GM18951 (cell line): Measurements from ENCODE around the gene CCT4.
"Not testable (repeated sequence)": the region's sequence is repeated elsewhere in the genome, so short reads cannot be mapped to it uniquely, and the experiment has no call there.

ENCODE experiments used
- POLR2A ChIP-seq: IDR thresholded peaks from 4 replicates; pipeline ENCODE4 v1.6.1; 2011; ENCODE audit warnings: mild to moderate bottlenecking; ENCODE audit not compliant: insufficient read length, insufficient read depth; ENCODE audit errors: extremely low read depth
- in situ Hi-C: fragments of 300-500 bp; cut with MboI; formaldehyde crosslinking; loops from one replicate; pipeline ENCODE4 v1.12.0; 2022; ENCODE audit warnings: low sequenced_read_pairs, mixed read lengths, inconsistent platforms; ENCODE audit not compliant: unreplicated experiment

The CCT4 gene

DNA sequence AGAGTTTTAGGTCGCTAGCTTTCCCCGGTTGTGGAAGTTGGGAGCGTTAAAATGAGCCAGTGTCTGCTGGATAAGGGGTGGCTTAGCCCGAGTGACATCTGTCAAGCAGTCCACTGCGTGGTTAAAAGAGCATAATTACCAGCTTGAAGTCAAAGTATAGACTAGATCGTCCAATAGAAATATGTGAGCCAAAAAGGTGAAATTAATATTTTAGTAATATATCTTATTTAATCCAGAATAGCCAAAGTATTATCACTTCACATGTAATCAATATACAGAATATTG, 17.7 kb upstream of the CCT4 start:
- TF ChIP-seq POLR2A = no peak
- in situ Hi-C loops = loop anchor here (25.0 kb wide), 1 partner anchor 856 kb away; no protein-coding TSS in a partner anchor

DNA sequence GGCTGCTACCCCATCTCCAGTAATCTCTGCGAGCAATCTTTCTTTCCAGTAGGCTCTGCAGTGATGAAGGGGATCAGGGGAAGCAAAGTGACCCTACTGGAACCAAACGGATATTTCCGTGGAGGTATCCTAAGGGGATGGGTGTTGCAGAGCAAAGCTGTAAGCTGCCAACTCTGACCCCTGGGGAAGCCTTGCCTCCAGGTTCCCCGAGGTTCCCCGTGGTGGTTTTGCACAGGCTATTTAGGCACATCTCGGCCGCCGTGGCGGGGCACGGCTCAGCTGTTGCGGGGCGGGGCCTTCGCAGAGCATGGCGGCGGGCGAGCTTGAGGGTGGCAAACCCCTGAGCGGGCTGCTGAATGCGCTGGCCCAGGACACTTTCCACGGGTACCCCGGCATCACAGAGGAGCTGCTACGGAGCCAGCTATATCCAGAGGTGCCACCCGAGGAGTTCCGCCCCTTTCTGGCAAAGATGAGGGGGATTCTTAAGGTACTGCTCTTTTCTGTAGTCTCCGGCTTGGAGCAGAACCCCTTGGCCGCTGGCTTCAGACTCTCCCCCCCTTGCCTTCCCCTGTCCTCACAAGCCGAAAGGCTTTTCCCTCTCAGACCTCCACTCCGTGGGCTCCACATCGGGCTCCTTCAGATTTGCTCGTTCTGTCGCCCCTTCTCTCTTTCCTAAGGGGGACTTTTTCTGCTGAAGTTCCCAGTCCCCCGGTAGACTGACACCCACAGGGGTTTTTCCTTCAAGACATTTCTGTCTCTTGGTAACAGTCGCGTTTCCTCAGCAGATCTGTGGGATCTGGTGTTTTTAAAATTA, 17.1 kb upstream of the CCT4 start, which contains the start of gene COMMD1:
TSS of gene COMMD1 (plus strand) at position 303 of the 814 bp plus-strand sequence. CDS start at position 308, 5 bp downstream.
- in situ Hi-C loops = loop anchor here (25.0 kb wide), 1 partner anchor 857 kb away; no protein-coding TSS in a partner anchor
- peak; percentile 93 for TF ChIP-seq POLR2A

- in situ Hi-C loops = loop anchor here (25.0 kb wide), 1 partner anchor 862 kb away; no protein-coding TSS in a partner anchor
- no peak for TF ChIP-seq POLR2A
Measured at GRCh38 chr2:61900281-61900680, 11.8 kb upstream of the CCT4 start.

DNA sequence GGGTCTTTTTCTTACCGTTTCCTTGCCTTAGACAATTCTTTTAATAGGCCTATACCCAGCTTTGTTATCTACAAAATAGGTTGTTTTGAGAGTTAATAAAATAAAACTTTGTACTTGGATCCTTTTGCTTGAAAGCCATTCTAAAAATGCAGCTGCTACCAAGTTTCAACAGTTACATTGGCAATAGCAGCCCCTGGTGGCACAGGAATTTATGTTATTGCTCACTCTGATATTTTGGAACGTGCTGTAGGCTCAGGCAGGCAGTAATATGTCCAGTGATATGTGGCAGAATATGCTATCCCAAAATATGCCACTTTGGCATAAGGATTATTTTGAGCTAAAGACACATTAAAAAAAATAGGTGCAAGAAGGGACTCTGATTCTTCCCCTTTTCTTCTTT, 10.4 kb upstream of the CCT4 start:
- no peak for TF ChIP-seq POLR2A
- in situ Hi-C loops = no loop called here

DNA sequence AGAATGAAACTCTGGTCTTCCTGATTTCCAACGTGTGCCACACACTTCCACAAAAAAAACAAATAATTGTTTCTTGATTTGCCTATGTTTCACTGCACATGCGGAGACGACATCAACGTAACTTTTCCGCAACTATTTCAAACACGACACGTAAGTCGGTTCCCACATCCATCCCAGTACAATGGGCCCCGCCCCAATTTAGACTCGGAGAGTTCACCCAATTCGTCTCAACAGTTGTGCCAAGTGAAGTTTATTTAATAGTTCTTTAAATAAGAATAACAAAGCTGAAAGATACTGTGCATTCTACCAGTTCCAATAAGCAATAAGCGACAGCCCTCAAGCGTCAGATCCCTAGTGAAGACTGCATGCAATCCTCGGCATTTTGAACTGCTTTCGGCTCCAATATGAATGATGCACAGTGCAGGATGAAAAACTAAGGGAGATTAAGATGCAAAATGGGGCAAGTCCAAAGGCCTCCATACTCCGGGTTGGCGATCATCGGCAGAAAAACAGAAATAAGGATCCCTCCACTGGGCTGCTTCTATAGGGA, 664 bp downstream of the CCT4 start:
- in situ Hi-C loops = no loop called here
- TF ChIP-seq POLR2A = no peak

DNA sequence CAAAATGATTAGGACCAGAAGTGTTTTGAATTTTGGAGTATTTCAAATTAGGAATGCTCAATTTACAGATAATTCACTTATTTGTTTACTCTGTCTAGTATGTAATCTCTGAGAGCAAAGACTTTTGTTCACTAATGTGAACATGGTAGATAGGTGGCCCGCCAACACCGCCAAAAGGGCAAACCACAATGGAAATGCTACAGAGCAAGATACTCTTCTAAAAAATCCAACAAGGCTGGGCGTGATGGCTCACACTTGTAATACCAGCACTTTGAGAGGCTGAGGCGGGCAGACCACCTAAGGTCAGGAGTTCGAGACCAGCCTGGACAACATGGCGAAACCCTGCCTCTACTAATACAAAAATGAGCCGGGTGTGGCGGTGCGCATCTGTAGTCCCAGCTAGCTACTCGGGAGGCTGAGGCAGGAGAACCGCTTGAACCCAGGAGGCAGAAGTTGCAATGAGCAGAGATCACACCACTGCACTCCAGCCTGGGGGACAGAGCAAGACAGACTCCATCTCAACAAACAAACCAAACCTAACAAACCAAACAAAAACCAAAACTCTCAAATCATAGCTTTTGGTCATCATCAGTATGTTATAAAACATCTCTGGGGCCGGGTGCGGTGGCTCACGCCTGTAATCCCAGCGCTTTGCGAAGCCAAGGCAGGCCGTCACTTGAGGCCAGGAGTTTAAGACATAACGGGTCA, 2.4 kb downstream of the CCT4 start:
- no peak for TF ChIP-seq POLR2A
- in situ Hi-C loops = no loop called here

- no peak for TF ChIP-seq POLR2A
- in situ Hi-C loops = no loop called here
Measured at GRCh38 chr2:61882850-61883249, 5.6 kb downstream of the CCT4 start.

DNA sequence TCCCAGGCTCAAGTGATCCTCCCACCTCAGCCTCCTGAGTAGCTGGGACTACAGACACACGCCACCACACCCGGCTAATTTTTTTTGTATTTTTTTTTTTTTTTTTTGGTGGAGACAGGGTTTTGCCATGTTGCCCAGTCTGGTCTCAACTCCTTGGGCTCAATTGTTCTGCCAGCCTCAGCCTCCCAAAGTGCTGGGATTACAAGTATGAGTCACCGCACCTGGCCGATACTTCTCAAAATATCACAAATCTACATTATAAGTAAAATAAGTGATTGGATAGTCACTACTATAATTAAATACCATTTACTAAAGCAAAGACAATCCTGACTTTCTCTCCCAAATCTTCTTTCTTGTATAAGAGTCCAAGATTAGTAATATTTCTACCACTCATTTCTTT, 9.1 kb downstream of the CCT4 start:
- in situ Hi-C loops = not testable (repeated sequence)

DNA sequence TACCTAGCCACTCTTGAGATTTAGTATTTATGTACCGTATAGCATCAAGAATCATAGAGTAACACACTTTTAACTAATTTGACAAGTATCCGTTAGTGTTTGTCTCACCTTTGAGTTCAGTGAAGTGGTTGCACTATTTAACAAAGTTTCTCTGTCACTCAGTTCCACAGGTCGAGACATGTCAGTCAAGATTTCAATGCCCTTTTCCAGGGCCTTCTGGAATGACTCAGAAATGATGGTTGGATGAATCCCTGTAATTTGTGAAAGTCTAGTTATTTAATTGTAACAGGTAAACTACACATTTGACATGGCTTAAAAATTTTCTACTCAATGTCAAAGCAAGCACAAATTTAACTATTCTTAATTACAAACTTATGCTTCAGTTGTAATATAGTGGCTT, 9.7 kb downstream of the CCT4 start:
- TF ChIP-seq POLR2A = no peak
- in situ Hi-C loops = no loop called here

DNA sequence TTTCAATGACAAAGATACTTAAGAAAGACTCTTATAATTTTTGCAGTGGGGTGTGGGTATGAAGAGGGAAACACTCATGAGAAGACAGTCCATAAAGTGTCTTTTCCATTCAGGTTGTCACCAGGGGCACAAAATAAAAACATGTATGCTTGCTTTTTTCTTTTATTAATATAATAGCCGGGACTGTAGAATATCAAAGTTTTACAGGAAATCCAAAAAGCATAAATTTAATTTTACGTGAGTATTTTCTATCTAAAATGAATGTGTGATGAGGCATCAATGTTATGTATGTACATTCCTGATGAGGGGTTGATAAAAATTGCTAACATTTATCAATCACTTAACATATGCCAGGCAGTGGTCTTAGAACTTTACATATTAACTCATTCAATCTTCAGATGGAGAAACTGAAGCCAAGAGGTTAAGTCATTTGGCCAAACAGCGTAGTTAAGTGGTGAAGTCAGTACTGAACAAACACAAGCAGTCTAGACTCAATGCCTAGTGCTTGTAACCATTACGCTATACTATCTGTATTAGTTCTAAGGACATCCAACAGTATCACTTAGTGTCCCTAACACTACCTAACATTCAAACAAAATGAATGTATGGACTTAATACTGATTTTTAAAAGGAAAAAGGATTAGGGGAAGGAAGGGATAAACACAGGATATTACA, 10.7 kb downstream of the CCT4 start:
- TF ChIP-seq POLR2A = no peak
- in situ Hi-C loops = no loop called here

GRCh38 chr2:61876400-61876799, 12.1 kb downstream of the CCT4 start:
- TF ChIP-seq POLR2A = no peak
- in situ Hi-C loops = no loop called here

GRCh38 chr2:61866482-61867089, 21.9 kb downstream of the CCT4 start:
- in situ Hi-C loops = not testable (repeated sequence)

DNA sequence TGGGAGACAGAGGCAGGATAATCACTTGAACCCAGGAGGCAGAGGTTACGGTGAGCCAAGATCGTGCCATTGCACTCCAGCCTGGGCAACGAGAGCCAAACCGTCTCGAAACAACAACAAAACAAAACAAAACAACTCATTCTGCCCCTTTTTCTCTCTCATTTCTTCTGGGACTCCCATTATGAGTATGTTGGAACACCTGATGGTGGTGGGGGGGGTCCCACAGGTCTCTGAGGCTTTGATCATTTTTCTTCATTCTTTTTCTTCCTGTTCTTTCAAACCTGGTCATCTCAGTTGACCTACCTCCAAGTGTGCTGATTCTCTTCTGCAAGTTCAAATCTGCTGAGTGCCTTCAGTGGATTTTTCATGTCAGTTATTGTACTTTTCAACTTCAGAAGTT, 26.4 kb downstream of the CCT4 start:
- TF ChIP-seq POLR2A = no peak
- in situ Hi-C loops = no loop called here
